ENCODE results near the gene SHISAL1. TPM values are rescaled to one million over a fixed set of nuclear protein-coding genes. Genes with fewer than 3 reads are reported as not detected.

Gene SHISAL1
- total RNA-seq, 2 experiments from 2014 or later: not detected

DNA sequence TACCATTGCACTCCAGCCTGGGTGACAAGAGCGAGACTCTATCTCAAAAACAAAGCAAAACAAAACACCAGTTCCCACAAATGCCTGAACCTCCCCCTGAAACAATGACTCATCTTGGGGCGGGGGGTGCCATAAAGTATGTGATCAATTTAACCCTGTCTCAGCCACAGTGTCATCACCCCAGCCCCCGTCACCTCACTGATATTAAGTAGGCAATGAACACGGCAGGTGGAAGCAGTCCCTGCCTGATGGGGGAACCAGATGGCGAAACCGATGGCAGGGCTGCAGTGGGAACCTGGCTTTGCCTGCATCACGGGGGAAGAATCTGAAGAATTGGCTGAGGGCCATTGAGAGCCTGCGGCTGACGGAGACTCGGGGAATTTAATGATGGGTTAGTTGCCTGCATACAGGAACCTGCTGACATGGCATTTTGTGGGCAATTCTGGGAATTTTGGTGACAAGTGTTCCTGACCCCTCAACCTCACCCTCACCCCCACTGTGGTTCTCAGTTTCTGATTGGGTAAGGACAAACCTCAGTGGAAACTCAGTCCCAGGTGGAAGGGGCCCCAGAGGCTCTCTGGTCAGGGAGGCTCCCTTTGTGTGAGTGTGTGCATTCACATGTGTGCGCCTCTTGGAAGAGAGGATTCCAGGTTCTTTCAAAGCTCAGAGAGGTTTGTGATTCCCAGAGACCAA is 39.1 kb upstream of the SHISAL1 start:
- H3K9me3 Mint-ChIP-seq: no peaks in the 10 kb centered on the region
- H3K27ac Mint-ChIP-seq: no peak overlapping the region
- H3K27me3 Mint-ChIP-seq: peaks cover 21% of the 10 kb centered on the region
- no peaks in the 10 kb centered on the region for H3K36me3 Mint-ChIP-seq
- DNase-seq: no peak
- POLR2A ChIA-PET: no interaction called here
- H3K4me3 Mint-ChIP-seq: no peak overlapping the region
- peak; percentile 45 for ATAC-seq (ENCODE audit: low read depth)
- H3K4me1 Mint-ChIP-seq: peaks cover 4% of the 10 kb centered on the region

GRCh38 chr22:44351037-44351436 is 38.3 kb upstream of the SHISAL1 start:
- POLR2A ChIA-PET: no interaction called here
- no peak overlapping the region for H3K4me3 Mint-ChIP-seq
- H3K27ac Mint-ChIP-seq: no peak overlapping the region
- H3K36me3 Mint-ChIP-seq: no peaks in the 10 kb centered on the region
- H3K27me3 Mint-ChIP-seq: peaks cover 19% of the 10 kb centered on the region
- ATAC-seq (ENCODE audit: low read depth): no peak
- H3K4me1 Mint-ChIP-seq: peaks cover 4% of the 10 kb centered on the region
- DNase-seq: no peak
- no peaks in the 10 kb centered on the region for H3K9me3 Mint-ChIP-seq

GRCh38 chr22:44349594-44349993 is 36.8 kb upstream of the SHISAL1 start:
- Mint-ChIP-seq H3K4me3 (no peak overlapping the region), H3K36me3 (no peaks in the 10 kb centered on the region), H3K9me3 (no peaks in the 10 kb centered on the region), H3K4me1 (peaks cover 4% of the 10 kb centered on the region), H3K27ac (no peak overlapping the region), H3K27me3 (peaks cover 17% of the 10 kb centered on the region)
- POLR2A ChIA-PET: no interaction called here
- ATAC-seq (ENCODE audit: low read depth) (no peak), DNase-seq (no peak)

DNA sequence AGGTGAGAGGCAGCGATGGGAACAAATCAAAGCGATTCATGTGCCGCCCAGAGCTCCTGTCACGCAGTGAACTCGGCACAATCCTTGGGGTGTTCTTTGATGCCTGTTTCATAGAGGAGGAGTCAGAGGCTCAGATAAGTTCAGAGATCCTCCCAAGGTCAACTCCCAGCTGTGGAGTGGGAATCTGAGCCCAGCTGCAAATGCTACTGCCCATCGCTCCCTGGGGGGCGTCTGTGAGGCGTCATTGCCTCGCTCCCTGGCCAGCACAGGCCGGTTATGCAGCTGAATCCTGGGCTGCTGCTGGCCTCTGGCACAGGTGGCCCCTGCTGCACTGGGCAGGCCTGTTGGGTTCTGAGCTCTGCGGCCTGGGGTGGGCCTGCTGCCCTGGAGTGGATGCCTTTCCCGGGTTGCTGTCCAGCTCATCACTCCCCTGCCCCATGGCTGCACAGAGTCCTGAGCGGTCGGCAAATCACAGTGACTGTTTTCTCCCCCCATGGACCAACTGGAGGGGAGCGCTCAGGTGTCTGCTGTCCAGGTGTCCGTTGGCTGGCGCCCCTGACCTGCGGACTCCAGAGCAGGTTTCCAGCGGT is 36.3 kb upstream of the SHISAL1 start:
- Mint-ChIP-seq H3K4me1 (peaks cover 4% of the 10 kb centered on the region), H3K27ac (no peak overlapping the region), H3K27me3 (peaks cover 20% of the 10 kb centered on the region), H3K9me3 (no peaks in the 10 kb centered on the region), H3K4me3 (no peak overlapping the region), H3K36me3 (no peaks in the 10 kb centered on the region)
- DNase-seq (no peak), ATAC-seq (ENCODE audit: low read depth) (no peak)
- POLR2A ChIA-PET: no interaction called here

DNA sequence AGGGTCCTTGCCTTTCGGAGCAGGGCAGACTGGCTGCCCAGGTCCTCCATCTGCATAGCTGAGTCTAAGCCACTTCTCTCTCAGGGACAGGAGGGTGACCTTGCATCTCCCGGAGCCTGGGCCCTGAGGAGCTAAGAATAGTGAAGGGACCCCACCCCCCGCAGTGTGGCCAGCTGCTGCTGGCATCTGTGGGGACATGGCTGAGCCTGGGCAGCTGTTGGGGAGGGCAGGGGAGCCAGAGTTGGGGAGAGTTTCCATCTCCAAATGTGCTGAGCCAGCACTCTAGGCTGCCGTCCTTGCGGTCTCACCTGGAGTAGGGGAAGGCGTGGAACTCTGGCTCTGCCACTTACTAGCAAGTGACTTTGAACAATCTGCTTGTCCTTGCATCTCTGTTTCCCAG is 34.8 kb upstream of the SHISAL1 start:
- Mint-ChIP-seq H3K36me3 (no peaks in the 10 kb centered on the region), H3K27ac (no peak overlapping the region), H3K4me3 (no peak overlapping the region), H3K9me3 (no peaks in the 10 kb centered on the region), H3K27me3 (peaks cover 20% of the 10 kb centered on the region), H3K4me1 (peaks cover 4% of the 10 kb centered on the region)
- POLR2A ChIA-PET: no interaction called here
- DNase-seq (no peak), ATAC-seq (ENCODE audit: low read depth) (no peak)

DNA sequence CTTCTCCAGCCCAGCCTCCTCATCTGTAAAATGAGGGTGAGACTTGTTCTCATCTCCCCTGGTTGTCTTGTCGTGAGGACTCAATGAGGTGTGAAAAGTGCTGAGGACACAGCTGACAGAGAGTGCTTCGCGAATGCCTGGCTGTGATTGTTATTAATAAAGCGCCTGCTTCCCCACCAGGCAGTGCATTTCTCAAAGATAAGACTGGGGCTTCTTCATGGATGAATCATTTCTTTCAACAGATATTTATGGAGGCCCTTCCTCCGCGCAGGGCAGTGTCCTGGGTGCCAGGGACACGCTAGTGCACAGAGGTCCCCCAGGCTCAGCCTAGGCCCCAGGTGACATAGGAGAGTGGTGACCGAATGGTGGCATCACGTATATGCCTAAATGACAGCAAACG is 34.3 kb upstream of the SHISAL1 start:
- POLR2A ChIA-PET: no interaction called here
- Mint-ChIP-seq H3K9me3 (no peaks in the 10 kb centered on the region), H3K4me1 (peaks cover 4% of the 10 kb centered on the region), H3K27me3 (peaks cover 20% of the 10 kb centered on the region), H3K36me3 (no peaks in the 10 kb centered on the region), H3K27ac (no peak overlapping the region), H3K4me3 (no peak overlapping the region)
- DNase-seq: no peak
- ATAC-seq (ENCODE audit: low read depth): no peak

DNA sequence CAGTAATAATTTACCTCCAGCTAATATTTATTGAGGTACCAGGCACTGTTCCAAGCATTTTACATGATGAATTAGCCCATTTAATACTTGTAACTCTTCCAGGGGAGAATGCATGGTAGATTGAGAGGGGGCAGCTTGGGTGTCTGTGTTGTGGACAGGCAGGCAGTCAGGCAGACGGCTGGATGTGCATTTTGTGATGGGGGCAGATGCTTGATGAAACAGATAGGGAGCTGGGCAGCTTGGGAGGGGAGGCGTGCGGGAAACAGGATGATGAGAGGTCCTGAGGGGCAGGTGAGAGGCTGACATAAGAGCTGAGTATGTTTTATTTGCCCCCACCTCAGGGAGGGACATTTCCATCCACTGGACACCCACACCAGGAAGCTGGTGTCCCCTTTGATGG is 33.1 kb upstream of the SHISAL1 start:
- H3K4me3 Mint-ChIP-seq: no peak overlapping the region
- POLR2A ChIA-PET: no interaction called here
- no peaks in the 10 kb centered on the region for H3K9me3 Mint-ChIP-seq
- H3K27ac Mint-ChIP-seq: no peak overlapping the region
- ATAC-seq (ENCODE audit: low read depth) (no peak), DNase-seq (no peak)
- no peaks in the 10 kb centered on the region for H3K36me3 Mint-ChIP-seq
- no peaks in the 10 kb centered on the region for H3K4me1 Mint-ChIP-seq
- H3K27me3 Mint-ChIP-seq: peaks cover 10% of the 10 kb centered on the region

DNA sequence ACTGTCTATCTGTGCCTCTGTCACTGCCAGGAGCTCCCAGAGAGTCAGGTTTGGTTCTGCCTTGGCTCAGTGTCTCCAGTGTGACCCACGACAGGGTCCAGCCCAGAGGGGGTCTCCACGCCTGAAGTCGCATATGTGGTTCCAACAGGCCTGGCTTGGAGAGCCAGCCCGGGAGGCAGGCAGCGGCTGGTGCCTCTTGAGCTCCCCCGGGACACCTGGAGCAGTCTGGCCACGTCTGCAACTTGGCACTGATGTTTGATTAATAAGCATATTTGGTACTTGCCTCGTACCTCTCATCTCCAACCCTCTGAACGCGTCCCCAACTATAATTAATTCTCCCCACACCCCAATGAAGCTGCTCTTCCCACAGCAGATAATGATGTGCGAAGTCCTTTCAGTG is 31.7 kb upstream of the SHISAL1 start:
- no peak for DNase-seq
- no peaks in the 10 kb centered on the region for H3K9me3 Mint-ChIP-seq
- POLR2A ChIA-PET: no interaction called here

GRCh38 chr22:44342347-44342956 is 29.7 kb upstream of the SHISAL1 start:
- POLR2A ChIA-PET: no interaction called here
- Mint-ChIP-seq H3K36me3 (no peaks in the 10 kb centered on the region), H3K27ac (no peak overlapping the region), H3K9me3 (no peaks in the 10 kb centered on the region), H3K27me3 (peaks cover 10% of the 10 kb centered on the region), H3K4me1 (no peaks in the 10 kb centered on the region), H3K4me3 (no peak overlapping the region)
- ATAC-seq (ENCODE audit: low read depth) (no peak), DNase-seq (no peak)

More for the DNA sequence above, 31.7 kb upstream of the SHISAL1 start:
- no peak for ATAC-seq (ENCODE audit: low read depth)
- Mint-ChIP-seq H3K4me3 (no peak overlapping the region), H3K36me3 (no peaks in the 10 kb centered on the region), H3K27ac (no peak overlapping the region), H3K27me3 (peaks cover 10% of the 10 kb centered on the region), H3K4me1 (no peaks in the 10 kb centered on the region)

DNA sequence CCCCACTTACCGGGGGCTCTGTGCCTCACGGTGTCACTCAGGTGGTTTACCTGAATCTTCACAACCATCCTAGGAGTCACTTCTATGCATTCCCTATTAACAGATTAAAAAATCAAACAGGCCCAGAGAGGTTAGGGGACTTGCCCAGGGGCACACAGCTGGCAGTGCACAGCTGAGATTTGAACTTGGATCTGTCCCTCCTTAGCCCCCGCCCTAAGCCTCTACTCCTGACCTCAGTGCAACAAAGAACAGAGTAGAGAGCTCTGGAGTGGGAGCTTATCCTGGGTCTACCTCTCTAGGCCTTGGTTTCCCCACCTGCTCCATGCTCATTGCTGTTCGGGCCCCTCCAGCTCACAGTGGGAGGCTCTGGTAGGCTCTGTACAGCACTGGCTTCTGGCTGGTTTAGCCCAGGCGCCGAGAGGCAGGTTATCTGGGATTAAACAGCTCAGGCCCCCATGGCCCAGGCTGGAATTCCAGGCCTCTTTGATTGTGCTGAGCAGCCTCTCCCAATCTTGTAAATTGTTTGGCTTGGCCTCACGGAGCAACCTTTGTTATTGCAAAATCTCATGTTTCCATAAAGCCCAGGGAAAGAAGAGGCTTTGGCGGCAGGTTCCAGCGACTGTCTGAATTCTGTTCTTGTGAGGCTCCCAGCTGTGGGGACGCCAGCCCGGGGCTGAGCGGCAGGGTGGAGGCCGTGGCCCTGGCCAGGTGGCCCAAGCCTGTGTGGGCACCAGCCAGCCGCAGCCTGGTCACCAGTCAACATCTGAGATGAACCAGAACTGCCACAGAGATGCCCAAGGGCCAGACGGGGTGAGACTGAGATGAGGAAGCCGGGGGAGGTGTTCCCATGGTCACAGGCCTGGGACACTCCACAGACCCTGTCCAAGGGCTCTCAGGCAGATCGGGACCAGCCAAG is 28.9 kb upstream of the SHISAL1 start:
- no peak overlapping the region for H3K27ac Mint-ChIP-seq
- H3K4me1 Mint-ChIP-seq: no peaks in the 10 kb centered on the region
- POLR2A ChIA-PET: no interaction called here
- H3K27me3 Mint-ChIP-seq: peaks cover 13% of the 10 kb centered on the region
- no peak for DNase-seq
- no peak for ATAC-seq (ENCODE audit: low read depth)
- no peak overlapping the region for H3K4me3 Mint-ChIP-seq
- no peaks in the 10 kb centered on the region for H3K9me3 Mint-ChIP-seq
- no peaks in the 10 kb centered on the region for H3K36me3 Mint-ChIP-seq

- H3K36me3 Mint-ChIP-seq: no peaks in the 10 kb centered on the region
- no peak for ATAC-seq (ENCODE audit: low read depth)
- POLR2A ChIA-PET: no interaction called here
- DNase-seq: no peak
- no peak overlapping the region for H3K27ac Mint-ChIP-seq
- peaks cover 13% of the 10 kb centered on the region for H3K27me3 Mint-ChIP-seq
- no peak overlapping the region for H3K4me3 Mint-ChIP-seq
- no peaks in the 10 kb centered on the region for H3K4me1 Mint-ChIP-seq
- no peaks in the 10 kb centered on the region for H3K9me3 Mint-ChIP-seq
These were observed 27.8 kb upstream of the SHISAL1 start for GRCh38 chr22:44340271-44341239.

- no peak overlapping the region for H3K4me3 Mint-ChIP-seq
- ATAC-seq (ENCODE audit: low read depth) (no peak), DNase-seq (no peak)
- POLR2A ChIA-PET: no interaction called here
- H3K27ac Mint-ChIP-seq: no peak overlapping the region
- no peaks in the 10 kb centered on the region for H3K36me3 Mint-ChIP-seq
- no peaks in the 10 kb centered on the region for H3K9me3 Mint-ChIP-seq
- H3K27me3 Mint-ChIP-seq: peaks cover 5% of the 10 kb centered on the region
- no peaks in the 10 kb centered on the region for H3K4me1 Mint-ChIP-seq
These were observed 26.2 kb upstream of the SHISAL1 start for GRCh38 chr22:44338906-44339305.

Measured in activated naive CD8-positive, alpha-beta T cell treated with anti-CD3 and anti-CD28 coated beads, Interleukin-2, amount 10 ng/mL, durations not matched to agents 7 days and 5 days (primary cell).